Measurements from ENCODE around the gene MLLT6. TPM values are rescaled to one million over a fixed set of nuclear protein-coding genes. Genes with fewer than 3 reads are reported as not detected.

Gene MLLT6
- total and polyA plus RNA-seq, 2 of the 13 experiments (the other 11 are each of a cell fraction or from before 2014, with no cell fraction given): 50.7 to 69.5 TPM

DNA sequence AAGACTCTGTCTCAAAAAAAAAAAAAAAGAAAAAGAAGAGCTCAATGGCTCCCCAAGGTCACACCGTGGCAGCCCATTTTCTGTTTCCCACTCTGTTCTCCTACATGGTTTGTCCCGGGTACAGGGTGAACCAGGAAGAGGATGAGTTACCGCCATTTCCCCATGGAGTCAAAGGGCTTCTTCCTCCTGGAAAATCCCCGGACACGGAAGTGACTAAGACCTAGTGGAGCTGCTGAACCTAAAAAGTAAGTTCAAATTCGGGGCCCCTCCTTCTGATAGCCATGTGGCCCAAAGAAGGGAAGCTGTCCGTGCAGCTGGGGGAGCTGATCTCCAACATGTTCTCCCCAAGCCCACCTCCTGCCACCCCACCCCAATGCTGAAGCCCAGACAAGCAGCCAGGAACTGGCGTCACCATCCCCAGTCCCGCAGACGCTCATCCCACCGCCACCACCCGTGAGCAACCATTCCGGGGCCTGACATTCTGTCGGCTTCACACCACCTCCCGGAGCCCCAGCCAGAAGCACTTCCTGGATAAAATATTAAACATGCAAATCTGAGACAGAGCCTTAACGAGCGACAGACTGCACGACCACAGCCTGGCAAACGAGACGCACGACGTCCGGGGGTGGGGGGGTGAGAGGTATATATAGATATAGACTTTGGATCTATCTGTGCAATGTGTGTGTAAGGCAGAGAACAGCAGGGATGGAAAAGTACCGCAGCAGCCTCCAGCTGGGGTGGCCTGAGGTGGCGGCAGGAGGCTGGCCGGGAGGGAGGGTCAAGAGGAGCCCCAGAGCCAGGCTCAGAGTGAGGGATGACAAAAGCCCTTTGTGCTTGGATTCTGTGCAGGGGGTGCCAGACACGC, 47.9 kb upstream of the MLLT6 start (continued):
- TF ChIP-seq POGK (CRISPR knock-in tag; conservative IDR thresholded peaks at IDR 0.05) (0 out of 2 replicates have a peak, but pooled peaks have one; percentile 35), KDM5A (IDR thresholded peaks at IDR 0.05; ENCODE audit: borderline replicate concordance, low read length) (peak; percentile 30; the same call in 1 of the 2 replicates), ZNF577 (CRISPR knock-in tag; IDR thresholded peaks at IDR 0.05; ENCODE audit: borderline replicate concordance, low read depth) (no peak), PHF21A (CRISPR knock-in tag; IDR thresholded peaks at IDR 0.05) (peak; percentile 98), BORCS8-MEF2B (CRISPR knock-in tag; IDR thresholded peaks at IDR 0.05) (peak; percentile 90; the same call in 1 of the 2 replicates), HCFC1 (IDR thresholded peaks at IDR 0.05; ENCODE audit: low read depth, low read length) (peak; percentile 31; the same call in 1 of the 2 replicates), NR0B2 (CRISPR knock-in tag; IDR thresholded peaks at IDR 0.05) (no peak), FOXK2 (IDR thresholded peaks at IDR 0.05) (peak; percentile 47; the same call in 1 of the 2 replicates), RNF2 (conservative IDR thresholded peaks at IDR 0.05; ENCODE audit: low read depth) (no peak), IKZF4 (CRISPR knock-in tag; IDR thresholded peaks at IDR 0.05; ENCODE audit: borderline replicate concordance, low read depth, not compliant biosample characterization) (no peak), ZNF557 (CRISPR knock-in tag; IDR thresholded peaks at IDR 0.05) (no peak)
- TF ChIP-seq, protein P1, sequence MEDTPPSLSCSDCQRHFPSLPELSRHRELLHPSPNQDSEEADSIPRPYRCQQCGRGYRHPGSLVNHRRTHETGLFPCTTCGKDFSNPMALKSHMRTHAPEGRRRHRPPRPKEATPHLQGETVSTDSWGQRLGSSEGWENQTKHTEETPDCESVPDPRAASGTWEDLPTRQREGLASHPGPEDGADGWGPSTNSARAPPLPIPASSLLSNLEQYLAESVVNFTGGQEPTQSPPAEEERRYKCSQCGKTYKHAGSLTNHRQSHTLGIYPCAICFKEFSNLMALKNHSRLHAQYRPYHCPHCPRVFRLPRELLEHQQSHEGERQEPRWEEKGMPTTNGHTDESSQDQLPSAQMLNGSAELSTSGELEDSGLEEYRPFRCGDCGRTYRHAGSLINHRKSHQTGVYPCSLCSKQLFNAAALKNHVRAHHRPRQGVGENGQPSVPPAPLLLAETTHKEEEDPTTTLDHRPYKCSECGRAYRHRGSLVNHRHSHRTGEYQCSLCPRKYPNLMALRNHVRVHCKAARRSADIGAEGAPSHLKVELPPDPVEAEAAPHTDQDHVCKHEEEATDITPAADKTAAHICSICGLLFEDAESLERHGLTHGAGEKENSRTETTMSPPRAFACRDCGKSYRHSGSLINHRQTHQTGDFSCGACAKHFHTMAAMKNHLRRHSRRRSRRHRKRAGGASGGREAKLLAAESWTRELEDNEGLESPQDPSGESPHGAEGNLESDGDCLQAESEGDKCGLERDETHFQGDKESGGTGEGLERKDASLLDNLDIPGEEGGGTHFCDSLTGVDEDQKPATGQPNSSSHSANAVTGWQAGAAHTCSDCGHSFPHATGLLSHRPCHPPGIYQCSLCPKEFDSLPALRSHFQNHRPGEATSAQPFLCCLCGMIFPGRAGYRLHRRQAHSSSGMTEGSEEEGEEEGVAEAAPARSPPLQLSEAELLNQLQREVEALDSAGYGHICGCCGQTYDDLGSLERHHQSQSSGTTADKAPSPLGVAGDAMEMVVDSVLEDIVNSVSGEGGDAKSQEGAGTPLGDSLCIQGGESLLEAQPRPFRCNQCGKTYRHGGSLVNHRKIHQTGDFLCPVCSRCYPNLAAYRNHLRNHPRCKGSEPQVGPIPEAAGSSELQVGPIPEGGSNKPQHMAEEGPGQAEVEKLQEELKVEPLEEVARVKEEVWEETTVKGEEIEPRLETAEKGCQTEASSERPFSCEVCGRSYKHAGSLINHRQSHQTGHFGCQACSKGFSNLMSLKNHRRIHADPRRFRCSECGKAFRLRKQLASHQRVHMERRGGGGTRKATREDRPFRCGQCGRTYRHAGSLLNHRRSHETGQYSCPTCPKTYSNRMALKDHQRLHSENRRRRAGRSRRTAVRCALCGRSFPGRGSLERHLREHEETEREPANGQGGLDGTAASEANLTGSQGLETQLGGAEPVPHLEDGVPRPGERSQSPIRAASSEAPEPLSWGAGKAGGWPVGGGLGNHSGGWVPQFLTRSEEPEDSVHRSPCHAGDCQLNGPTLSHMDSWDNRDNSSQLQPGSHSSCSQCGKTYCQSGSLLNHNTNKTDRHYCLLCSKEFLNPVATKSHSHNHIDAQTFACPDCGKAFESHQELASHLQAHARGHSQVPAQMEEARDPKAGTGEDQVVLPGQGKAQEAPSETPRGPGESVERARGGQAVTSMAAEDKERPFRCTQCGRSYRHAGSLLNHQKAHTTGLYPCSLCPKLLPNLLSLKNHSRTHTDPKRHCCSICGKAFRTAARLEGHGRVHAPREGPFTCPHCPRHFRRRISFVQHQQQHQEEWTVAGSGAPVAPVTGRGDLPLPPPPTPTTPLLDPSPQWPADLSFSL (CRISPR knock-in tag; IDR thresholded peaks at IDR 0.05): no peak
- TF ChIP-seq, protein P2, sequence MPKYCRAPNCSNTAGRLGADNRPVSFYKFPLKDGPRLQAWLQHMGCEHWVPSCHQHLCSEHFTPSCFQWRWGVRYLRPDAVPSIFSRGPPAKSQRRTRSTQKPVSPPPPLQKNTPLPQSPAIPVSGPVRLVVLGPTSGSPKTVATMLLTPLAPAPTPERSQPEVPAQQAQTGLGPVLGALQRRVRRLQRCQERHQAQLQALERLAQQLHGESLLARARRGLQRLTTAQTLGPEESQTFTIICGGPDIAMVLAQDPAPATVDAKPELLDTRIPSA (CRISPR knock-in tag; IDR thresholded peaks at IDR 0.05; ENCODE audit: borderline replicate concordance): no peak; the same call in 1 of the 2 replicates

Data from HepG2 (cell line).